ENCODE measurements around the gene EEF1G. TPM values are rescaled to one million over a fixed set of nuclear protein-coding genes. Genes with fewer than 3 reads are reported as not detected.
"Not testable (repeated sequence)": the region's sequence is repeated elsewhere in the genome, so short reads cannot be mapped to it uniquely, and the experiment has no call there.

Gene EEF1G
- total and polyA plus RNA-seq, 9 donors = 2,985 to 3,686 (median 3,409) TPM

DNA sequence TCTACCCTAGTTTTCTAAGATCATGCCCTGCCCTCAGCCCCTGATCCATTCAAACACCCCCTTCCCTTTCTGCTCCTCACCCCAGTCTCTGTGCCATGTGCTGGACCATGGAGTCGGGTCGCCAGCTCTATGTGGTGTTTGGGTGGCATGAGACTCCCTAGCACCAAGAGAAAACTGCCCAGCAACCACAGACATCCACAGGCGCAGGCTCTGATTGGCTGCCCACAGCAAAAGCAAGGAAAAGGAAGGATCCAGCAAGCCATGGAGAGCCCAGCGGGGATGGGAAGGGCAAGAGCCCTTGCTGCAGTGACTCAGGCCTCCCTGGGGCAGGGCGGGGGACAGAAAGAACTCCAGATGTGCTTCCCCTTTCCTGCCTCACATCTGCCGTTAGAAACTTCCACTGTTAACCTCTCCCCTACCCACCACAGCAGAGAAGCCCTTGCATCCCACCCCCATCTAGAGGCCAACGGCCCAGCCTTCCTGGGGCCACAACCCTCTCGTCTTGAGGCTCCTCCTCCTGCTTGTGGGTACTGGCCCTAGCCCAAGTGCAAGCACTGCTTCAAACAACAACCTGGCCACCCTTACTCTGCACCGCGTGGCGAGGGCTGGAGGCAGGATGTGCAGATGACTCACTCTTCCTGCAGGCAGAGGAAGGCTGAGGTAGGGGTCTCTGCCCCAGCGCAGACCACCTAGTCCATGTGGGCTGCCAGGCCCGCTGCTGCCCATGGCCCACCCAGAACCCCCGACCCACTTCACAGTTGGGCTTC is 17.4 kb downstream of the EEF1G start:
- Histone ChIP-seq H3K4me1 (ENCODE audit: control insufficient read depth, insufficient read depth, low read length) (peaks cover 79% of the 10 kb centered on the region), H3K36me3 (ENCODE audit: control insufficient read depth, insufficient read depth, low read length) (peaks cover 38% of the 10 kb centered on the region), H3K9me3 (replicated peaks; ENCODE audit: control insufficient read depth, low read depth, low read length) (no peaks in the 10 kb centered on the region), H3K27ac (ENCODE audit: low read length) (peak overlapping the region; percentile 95), H3K4me3 (ENCODE audit: low read length) (peak overlapping the region; percentile 9), H3K27me3 (ENCODE audit: control insufficient read depth, insufficient read depth, low read length) (no peaks in the 10 kb centered on the region)
- DNase-seq = peak; percentile 94
- 5% methylated on average over 4 of the region's 14 CpGs for WGBS (ENCODE audit: insufficient coverage)

DNA sequence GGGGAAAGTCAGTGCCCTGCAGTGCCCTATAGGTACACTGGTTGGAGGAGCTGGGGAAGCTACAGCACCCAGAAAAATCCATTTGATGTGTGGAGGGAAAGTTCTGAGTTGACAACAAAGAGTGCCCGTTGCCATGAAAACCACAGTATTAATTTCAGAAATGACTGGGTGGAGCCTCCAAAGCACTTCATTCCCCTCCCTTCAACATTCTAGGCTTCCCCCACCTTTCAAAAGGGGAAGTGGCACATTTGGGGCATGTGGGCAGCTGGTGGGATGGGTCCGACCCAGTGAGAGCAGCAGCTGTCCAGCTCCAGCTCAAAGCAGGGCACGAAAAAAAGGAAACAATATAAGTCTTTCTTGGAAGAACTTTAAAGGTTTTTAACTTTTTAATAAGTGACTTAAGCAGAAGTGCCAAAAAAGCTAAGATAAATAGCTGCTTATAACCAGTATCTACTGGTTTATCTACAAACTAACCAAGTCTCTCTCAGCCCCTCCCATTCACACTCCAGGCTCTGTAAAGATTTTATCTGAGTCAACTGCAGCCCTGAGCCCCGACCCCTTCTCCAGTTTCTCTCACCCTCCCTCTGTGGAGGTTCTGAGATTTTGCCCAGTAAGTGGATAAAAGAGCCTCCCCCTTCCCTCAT is 18.1 kb downstream of the EEF1G start:
- Histone ChIP-seq H3K9me3 (replicated peaks; ENCODE audit: control insufficient read depth, low read depth, low read length) (no peaks in the 10 kb centered on the region), H3K4me1 (ENCODE audit: control insufficient read depth, insufficient read depth, low read length) (peaks cover 78% of the 10 kb centered on the region), H3K27ac (ENCODE audit: low read length) (peak overlapping the region; percentile 95), H3K4me3 (ENCODE audit: low read length) (peak overlapping the region; percentile 9), H3K36me3 (ENCODE audit: control insufficient read depth, insufficient read depth, low read length) (peaks cover 33% of the 10 kb centered on the region), H3K27me3 (ENCODE audit: control insufficient read depth, insufficient read depth, low read length) (no peaks in the 10 kb centered on the region)
- no CpG with 5 or more reads among the region's 4 CpGs for WGBS (ENCODE audit: insufficient coverage)
- DNase-seq = peak; percentile 89

DNA sequence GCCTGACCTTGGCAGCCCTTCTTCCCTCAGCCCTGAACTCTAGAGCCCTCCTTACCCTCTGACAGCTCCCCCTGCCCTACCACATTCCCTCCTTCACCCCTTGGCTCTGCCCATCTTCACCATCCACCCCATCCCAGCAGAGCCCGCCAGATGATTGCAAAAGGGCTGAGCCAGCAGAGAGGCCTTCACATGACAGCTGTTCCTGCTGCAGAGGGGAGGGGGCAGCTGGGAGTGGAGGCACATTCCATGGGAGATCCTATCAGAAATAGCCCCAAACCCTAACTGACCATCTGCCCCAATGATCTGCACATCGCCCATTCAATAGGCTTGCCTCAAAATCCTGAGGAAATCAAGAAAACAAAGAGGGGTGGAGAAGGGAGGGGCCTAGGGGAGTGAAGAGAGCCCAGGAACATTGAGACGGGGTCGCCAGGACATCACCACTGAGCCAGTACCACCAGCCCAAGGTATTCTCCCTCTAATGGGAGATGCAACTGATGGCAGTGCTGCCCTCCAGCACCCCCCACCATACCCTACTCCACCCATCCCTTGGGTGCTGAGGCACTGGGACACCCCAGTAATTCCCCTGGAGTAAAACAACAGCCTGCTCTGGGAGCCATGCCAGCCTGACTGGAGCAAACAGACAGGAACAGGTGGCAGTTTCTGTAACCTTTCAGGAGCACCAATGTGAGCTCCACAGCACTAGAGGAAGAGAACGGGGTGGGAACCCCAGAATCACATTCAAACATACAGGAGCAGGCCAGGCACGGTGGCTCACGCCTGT is 19.1 kb downstream of the EEF1G start:
- H3K4me3 ChIP-seq (ENCODE audit: low read length) = no peak overlapping the region
- WGBS (ENCODE audit: insufficient coverage) = 86% methylated on average over 1 of the region's 7 CpGs

DNA sequence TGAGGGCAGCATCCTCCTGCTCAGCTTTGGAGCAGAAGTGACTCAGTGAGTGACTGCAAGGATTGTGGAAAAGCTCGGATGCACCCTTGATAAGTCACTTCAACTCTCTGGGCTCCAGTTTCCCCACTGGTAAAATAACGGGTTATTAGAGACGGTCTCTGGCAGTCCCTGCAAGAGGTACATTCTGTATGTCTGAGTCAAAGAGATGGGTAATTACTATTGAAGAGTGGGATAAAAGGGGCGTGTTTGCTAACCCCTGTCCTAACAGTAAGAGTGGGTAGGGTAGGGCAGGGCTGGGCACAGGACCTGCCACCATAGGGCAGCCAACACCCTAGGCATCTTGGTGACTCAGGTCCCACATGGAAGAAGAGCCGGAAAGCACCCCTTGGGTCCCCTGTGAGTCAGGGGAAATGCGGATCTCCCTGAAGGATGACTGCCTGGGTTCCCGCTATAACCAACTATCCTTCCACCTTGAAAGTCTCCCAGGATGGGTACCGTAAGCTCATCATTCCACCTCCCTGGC is 19.8 kb downstream of the EEF1G start:
- Histone ChIP-seq H3K4me3 (ENCODE audit: low read length) (no peak overlapping the region), H3K27me3 (ENCODE audit: control insufficient read depth, insufficient read depth, low read length) (no peaks in the 10 kb centered on the region), H3K36me3 (ENCODE audit: control insufficient read depth, insufficient read depth, low read length) (peaks cover 18% of the 10 kb centered on the region), H3K4me1 (ENCODE audit: control insufficient read depth, insufficient read depth, low read length) (peaks cover 75% of the 10 kb centered on the region), H3K27ac (ENCODE audit: low read length) (peak overlapping the region; percentile 95), H3K9me3 (replicated peaks; ENCODE audit: control insufficient read depth, low read depth, low read length) (no peaks in the 10 kb centered on the region)
- WGBS (ENCODE audit: insufficient coverage) = 86% methylated on average over 7 of the region's 8 CpGs
- DNase-seq = no peak

More for the DNA sequence above, 19.1 kb downstream of the EEF1G start:
- peaks cover 73% of the 10 kb centered on the region for H3K4me1 ChIP-seq (ENCODE audit: control insufficient read depth, insufficient read depth, low read length)
- no peaks in the 10 kb centered on the region for H3K9me3 ChIP-seq (replicated peaks; ENCODE audit: control insufficient read depth, low read depth, low read length)
- H3K27ac ChIP-seq (ENCODE audit: low read length) = peak overlapping the region; percentile 95
- DNase-seq = peak; percentile 85
- no peaks in the 10 kb centered on the region for H3K27me3 ChIP-seq (ENCODE audit: control insufficient read depth, insufficient read depth, low read length)
- H3K36me3 ChIP-seq (ENCODE audit: control insufficient read depth, insufficient read depth, low read length) = peaks cover 24% of the 10 kb centered on the region

DNA sequence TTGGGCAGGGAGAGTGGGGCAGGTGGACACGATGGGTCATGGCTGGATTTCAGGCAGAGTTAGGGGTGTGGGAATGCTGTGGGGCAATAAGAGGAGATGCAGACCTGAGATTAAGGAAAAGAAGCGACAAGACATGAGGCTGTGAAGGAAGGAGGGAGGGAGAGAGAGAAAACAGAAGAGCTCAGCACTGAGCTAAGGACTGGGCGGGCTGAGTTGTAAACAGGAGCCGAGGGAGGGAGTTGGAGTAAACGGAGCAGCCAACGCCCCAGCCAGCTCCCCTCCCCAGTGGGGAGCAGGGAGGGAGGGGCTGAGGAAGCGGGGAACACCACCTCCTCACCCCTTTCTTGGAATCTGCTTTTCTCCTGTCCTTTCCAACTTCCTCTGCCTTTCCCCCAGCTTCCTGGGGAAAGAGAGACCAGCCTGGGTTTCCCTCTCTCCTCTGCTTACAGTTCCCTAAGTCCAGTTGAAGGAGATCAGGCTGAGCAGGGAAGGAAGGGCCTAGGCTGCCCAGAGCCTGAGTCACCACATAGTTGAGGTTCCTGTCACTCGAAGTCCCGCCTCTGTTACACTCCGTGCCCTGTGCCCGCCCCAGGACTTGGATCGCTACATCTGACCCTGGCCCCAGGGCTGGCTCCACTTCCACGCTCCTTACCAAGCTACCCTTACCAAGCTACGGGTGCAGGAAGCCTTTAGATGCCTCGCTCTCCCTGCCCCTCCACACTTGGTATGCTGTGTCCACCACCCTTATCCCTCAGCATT is 20.4 kb downstream of the EEF1G start:
- H3K36me3 ChIP-seq (ENCODE audit: control insufficient read depth, insufficient read depth, low read length) = peaks cover 13% of the 10 kb centered on the region
- peak overlapping the region; percentile 95 for H3K27ac ChIP-seq (ENCODE audit: low read length)
- H3K27me3 ChIP-seq (ENCODE audit: control insufficient read depth, insufficient read depth, low read length) = no peaks in the 10 kb centered on the region
- peak; percentile 95 for DNase-seq
- no peak overlapping the region for H3K4me3 ChIP-seq (ENCODE audit: low read length)
- H3K9me3 ChIP-seq (replicated peaks; ENCODE audit: control insufficient read depth, low read depth, low read length) = no peaks in the 10 kb centered on the region
- H3K4me1 ChIP-seq (ENCODE audit: control insufficient read depth, insufficient read depth, low read length) = peaks cover 81% of the 10 kb centered on the region
- 13% methylated on average over 7 of the region's 15 CpGs for WGBS (ENCODE audit: insufficient coverage)

DNA sequence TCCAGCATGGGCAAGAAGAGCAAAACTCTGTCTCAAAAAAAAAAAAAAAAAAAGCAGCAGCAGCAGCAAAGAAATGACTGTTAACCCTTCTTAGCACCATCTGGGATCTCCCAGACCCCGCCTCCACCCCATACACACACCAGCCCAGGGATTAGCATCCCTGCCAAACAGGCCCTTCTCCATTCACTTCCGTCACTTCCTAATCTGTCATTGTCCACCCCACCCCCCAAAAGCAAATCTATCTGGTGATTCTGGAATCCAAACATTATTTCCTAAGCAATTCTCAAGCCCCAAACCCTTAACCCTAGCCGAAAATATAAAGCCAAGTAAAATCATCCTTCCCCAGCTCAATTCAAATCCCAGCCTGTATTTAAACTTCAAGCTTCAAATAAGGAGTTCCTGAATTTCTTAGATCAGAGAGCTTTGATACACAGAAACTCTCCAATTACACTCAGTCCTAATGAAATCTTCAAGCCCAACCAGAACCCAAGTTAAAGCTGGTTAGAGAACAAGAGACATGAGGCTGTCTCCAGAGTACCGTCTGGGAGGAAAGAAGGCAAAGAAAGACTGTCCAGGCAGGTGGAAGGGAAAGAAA is 21.1 kb downstream of the EEF1G start:
- Histone ChIP-seq H3K27ac (ENCODE audit: low read length) (peak overlapping the region; percentile 95), H3K27me3 (ENCODE audit: control insufficient read depth, insufficient read depth, low read length) (no peaks in the 10 kb centered on the region), H3K36me3 (ENCODE audit: control insufficient read depth, insufficient read depth, low read length) (peaks cover 8% of the 10 kb centered on the region), H3K4me3 (ENCODE audit: low read length) (no peak overlapping the region), H3K9me3 (replicated peaks; ENCODE audit: control insufficient read depth, low read depth, low read length) (no peaks in the 10 kb centered on the region), H3K4me1 (ENCODE audit: control insufficient read depth, insufficient read depth, low read length) (peaks cover 86% of the 10 kb centered on the region)
- 14% methylated on average over 4 of the region's 4 CpGs for WGBS (ENCODE audit: insufficient coverage)
- DNase-seq = peak; percentile 81

DNA sequence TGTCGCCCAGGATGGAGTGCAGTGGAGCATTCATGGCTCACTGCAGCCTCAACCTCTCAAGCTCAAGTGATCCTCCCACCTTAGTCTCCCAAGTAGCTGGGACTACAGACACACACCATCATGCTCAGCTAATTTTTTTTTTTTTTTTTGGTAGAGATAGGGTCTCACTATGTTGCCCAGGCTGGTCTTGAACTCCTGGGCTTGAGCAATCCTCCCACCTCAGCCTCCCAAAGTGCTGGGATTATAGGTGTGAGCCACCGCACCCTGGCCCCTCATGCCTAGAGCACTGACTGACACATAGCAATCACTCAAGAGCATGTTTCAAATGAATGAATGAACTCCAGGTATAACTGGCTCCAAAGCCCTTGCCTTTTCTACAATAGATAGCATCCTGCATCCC is 23.2 kb downstream of the EEF1G start:
- DNase-seq; H3K9me3 ChIP-seq (replicated peaks; ENCODE audit: control insufficient read depth, low read depth, low read length); H3K4me3 ChIP-seq (ENCODE audit: low read length); H3K27ac ChIP-seq (ENCODE audit: low read length); H3K27me3 ChIP-seq (ENCODE audit: control insufficient read depth, insufficient read depth, low read length); H3K36me3 ChIP-seq (ENCODE audit: control insufficient read depth, insufficient read depth, low read length): not testable (repeated sequence)
- WGBS (ENCODE audit: insufficient coverage) = 100% methylated on average over 1 of the region's 2 CpGs
- peaks cover 73% of the 10 kb centered on the region for H3K4me1 ChIP-seq (ENCODE audit: control insufficient read depth, insufficient read depth, low read length)

DNA sequence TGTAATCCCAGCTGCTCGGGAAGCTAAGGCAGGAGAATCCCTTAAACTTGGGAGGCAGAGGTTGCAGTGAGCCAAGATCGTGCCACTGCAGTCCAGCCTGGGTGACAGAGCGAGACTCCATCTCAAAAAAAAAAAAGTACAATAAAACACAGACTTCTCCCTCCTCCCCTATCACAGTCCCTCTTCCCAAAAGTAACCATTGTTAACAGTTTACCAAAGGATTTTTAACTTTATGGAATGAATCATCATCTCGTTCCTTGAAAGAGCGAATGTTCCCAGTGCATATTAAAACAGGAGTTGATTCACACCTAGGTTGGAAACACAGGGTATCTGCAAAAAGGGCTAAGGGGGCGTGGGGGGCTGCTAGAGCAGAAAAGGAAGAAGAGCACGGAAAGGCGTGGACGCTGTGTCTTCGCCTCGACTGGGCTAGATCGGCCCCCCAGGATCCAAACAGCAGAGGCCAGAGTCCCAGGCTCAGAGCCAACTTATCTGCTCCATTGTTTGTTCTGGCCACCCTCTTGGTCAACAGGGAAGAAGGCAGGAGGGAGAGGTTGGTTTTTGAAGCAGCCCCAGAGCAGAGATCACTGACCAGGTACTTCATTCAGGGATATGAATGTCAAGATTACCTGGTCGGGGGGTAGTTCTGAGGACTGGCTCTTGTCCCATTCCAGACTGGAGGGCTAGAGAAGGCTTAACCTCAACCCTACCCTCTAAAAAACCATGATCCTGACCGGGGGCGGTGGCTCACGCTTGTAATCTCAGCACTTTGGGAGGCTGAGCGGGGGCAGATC is 25.0 kb downstream of the EEF1G start:
- WGBS (ENCODE audit: insufficient coverage) = 80% methylated on average over 13 of the region's 17 CpGs
- Histone ChIP-seq H3K4me3 (ENCODE audit: low read length) (no peak overlapping the region), H3K27ac (ENCODE audit: low read length) (no peak overlapping the region), H3K36me3 (ENCODE audit: control insufficient read depth, insufficient read depth, low read length) (no peaks in the 10 kb centered on the region), H3K4me1 (ENCODE audit: control insufficient read depth, insufficient read depth, low read length) (peaks cover 66% of the 10 kb centered on the region), H3K9me3 (replicated peaks; ENCODE audit: control insufficient read depth, low read depth, low read length) (no peaks in the 10 kb centered on the region), H3K27me3 (ENCODE audit: control insufficient read depth, insufficient read depth, low read length) (no peaks in the 10 kb centered on the region)
- no peak for DNase-seq

Data from muscle of leg (tissue), 11 donors.